HG03521 (cell line): ENCODE results near the gene CST11.
"Not testable (repeated sequence)": the region's sequence is repeated elsewhere in the genome, so short reads cannot be mapped to it uniquely, and the experiment has no call there.

Experiments used
- ATAC-seq: cut with Tn5 transposase; IDR thresholded peaks from one replicate; pipeline ENCODE4 v1.9.1; 2021; ENCODE audit warnings: mild to moderate bottlenecking, moderate library complexity; ENCODE audit not compliant: unreplicated experiment

CST11 gene, protein sequence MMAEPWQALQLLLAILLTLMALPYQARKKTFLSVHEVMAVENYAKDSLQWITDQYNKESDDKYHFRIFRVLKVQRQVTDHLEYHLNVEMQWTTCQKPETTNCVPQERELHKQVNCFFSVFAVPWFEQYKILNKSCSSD

DNA sequence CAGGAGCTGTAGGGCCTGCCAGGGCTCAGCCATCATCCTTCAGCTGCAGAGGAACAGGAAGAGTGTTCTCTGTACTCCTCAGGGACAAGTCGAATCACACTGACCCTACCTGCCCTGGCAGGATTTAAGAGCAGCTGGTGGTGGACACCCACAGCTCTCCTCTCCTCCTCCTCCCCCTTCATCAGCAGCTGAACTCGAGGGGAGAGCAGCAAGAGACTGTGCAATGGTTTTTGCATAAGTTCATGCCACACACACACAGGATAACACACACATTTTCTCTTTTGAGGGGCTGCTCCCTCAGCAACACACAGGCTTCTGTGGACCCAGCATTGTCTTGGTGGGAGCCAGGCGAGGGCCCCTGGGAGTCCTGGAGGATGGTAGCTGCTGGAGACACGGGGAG is at the start of gene CST11:
CST11 (minus strand) TSS at position 101 of the 400 bp plus-strand sequence; CDS start at position 36, 65 bp downstream.
- ATAC-seq = no peak

DNA sequence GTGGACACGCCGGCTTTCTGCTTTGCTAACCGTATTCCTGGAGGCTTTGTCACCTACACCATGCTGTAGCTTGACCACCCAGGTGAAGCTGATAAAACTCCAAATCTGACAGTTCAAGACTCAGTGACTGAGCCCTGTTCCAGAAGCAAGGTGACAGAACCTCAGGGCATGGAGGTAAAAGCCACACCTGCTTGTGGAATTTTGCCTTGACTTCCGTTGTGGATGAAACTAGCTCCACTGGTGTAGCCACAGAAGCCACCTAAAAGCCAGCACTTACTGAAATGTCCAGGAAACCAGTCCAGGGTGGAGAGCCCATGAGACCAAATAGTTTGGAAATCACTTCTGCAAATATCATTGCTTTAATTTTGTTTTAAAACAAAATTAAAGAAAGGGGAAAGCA is 49.2 kb upstream of the CST11 start:
- no peak for ATAC-seq

DNA sequence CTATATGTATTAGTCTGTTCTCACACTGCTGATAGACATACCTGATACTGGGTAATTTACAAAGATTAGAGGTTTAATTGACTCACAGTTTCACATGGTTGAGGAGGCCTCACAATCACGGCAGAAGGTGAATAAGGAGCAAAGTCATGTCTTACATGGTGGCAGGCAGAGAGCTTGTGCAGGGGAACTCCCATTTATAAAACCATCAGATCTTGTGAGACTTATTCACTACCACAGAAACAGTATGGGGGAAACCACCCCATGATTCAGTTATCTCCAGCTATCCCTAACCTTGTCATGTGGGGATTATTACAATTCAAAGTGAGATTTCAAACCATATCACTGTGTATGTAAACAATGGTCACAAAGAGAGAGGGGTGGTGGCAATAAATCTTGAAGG is 44.9 kb upstream of the CST11 start:
- no peak for ATAC-seq

DNA sequence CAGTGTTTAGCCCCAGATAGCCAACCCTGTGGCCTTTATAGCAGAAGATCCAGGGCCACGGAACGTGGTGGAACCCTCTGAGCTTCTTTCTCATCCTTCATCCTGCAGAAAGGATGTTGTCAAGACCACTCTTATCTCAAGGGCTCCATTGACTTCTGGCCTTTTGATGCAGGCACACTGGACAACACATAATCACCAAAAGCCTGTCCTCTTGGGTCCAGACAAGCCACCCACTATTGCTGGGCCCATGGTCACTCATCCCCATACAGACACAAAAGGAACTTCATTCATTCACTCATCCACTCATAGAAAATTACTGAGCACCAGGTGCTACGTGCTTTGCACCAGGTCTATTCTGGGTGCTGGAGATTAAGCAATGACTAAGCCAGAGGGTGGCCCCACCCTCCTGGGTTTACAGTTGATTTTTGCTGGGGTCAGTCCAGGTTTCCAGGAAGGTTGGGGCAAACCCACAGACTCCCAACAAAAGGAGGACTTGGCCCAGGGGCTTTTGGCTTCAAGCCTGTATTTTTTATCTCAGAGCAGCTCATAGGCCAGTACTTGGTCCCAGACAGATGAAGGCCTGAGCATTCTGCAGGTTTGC is 40.6 kb upstream of the CST11 start:
- no peak for ATAC-seq

DNA sequence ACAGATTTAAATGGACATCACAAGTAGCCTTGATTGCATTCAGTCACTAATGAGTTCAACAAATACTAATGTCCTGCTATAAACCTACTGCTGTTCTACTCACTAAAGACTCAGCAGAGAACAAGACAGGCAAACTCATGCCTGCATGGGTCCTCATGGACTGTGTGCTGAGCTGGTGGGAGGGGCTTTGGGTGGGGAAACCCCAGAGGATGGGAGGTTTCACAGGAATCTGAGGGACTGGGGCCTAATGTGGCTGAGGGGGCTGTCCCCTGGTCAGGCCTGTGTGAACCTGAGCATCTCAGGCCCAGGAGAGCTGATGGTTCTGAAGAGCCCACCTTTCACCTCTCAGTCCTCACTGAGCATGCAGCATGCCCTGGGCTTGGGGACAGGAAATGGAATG is 39.6 kb upstream of the CST11 start:
- no peak for ATAC-seq

DNA sequence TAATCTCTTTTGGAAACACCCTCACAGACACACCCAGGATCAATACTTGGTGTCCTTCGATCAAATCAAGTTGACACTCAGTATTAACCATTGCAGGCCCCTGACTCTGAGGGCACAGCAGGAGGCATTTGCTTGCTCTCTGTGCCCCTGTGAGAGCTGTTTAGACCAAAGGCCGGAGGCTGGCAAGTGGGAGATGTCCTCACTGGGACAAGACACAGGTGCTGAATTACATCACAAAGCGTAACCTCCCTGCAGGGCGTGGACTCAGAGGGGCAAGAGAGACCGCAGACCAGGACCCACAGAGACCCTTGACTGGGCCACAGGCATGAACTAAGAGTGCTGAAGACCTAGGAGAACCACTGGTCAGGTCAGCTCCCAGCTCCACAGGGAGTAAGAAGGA is 38.1 kb upstream of the CST11 start, which contains the start of gene CST8:
CST8 (plus strand) TSS at position 301 of the 400 bp plus-strand sequence. CDS start 551 bp downstream, outside the sequence.
- no peak for ATAC-seq

DNA sequence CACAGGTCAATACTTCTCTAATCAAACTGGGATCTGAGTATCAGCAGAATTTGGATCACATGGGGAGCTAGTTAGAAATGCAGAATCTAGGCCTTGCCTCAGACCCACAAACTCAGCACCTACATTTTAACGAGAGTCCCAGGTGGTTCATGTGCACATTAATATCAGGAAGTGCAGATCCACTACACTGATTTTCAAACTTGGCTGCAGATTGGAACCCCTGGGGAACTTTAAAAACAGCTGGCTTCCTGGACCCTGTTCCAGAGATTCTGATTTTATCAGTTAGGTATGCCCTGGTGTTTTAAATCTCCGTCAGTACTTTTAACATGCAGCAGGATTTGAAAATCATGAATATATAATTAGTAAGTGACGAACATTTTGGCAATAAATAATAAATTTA is 36.3 kb upstream of the CST11 start:
- no peak for ATAC-seq

DNA sequence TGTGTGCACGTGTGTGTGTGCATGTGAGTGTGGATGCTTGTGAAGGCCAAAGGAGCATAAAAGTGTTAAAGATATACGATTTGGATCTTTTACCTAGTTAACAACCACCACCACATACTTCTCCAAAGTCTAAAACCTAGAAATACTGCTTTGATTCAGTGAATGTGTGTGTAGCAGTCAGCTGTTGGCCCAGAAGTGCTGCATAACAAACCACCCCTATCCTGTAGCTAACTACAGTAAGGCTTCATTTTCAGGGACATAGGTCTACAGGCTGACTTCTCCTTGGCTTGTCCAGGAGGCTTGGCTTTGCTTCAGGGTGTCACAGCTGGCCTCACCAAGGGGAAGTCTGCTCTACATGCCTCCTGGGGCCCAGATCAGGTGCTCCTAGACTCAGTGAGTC is 35.8 kb upstream of the CST11 start:
- ATAC-seq = no peak

DNA sequence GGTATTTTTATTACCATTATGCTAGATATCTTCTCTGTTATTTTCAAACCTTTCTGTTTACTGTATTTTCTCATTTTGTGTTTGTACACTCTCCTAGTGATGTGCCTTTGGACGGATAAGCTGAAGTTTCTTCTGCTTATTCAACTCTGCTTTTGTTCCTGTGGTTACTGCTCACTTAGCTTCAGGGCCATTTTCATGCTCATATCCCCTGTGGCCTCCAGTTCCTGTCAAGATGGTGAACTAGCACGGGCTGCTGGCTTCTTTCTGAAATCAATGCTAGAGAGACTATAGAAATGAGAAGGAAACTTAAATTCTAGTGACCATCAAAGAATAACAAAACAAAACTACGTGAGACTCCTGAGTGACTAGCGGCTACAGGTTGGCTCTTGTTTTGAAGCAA is 31.4 kb upstream of the CST11 start:
- no peak for ATAC-seq

DNA sequence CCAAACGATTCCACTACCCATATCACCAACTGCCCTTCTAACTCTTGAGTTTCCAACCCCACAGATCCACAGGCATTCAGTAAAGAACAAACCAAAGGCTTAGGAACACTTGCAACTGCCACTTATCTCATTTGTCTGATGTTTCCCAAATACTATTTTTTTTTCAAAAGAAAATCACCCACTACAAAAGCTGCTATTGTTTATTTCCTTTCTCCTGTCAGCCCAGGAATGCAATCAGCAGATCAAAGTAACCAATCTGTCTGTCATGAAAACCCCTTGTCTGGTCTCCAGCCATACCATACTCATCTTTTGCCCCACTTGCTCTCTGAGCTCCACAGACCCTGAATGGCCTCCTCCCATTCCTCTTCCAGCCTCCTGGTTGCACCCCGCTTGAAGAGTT is 29.5 kb upstream of the CST11 start:
- ATAC-seq = no peak

DNA sequence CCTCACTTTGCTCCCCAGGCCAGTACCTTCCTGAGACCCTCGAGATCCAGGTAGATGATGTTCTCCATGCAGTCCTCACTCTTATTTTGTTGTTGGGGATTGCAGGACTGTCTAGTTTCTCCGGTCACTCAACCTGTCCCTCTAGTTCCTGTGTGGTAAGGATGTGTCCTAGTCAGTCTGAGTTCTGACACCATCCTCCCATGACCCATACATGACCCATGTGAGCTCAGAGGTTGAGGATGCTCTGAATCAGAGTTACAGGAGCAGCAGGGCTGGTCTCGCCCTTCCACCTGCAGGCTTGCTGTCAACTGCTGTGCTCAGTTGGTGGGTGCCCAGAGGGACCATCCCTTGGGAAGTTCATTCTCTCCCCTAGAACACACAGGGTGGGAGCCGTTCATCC is 26.4 kb upstream of the CST11 start:
- no peak for ATAC-seq

DNA sequence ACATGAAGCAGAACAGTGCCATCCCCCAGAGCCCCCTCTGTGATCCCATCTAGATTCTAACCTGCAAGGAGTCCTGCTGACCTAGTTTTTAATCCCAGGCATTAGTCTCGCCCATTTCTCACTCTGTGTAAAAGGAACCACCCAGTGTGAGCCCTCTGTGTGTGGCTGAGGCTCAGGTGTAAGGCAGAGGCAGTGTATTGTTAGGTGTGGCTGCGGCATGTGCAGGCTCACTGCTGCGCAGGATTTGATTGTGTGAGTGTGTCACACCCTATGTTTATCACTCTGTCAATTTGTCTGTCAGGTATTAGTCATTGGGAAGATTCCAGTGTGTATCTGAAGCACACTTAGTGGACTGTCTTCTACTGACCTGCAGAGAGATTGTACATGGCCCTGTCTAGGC is 24.5 kb upstream of the CST11 start:
- no peak for ATAC-seq

DNA sequence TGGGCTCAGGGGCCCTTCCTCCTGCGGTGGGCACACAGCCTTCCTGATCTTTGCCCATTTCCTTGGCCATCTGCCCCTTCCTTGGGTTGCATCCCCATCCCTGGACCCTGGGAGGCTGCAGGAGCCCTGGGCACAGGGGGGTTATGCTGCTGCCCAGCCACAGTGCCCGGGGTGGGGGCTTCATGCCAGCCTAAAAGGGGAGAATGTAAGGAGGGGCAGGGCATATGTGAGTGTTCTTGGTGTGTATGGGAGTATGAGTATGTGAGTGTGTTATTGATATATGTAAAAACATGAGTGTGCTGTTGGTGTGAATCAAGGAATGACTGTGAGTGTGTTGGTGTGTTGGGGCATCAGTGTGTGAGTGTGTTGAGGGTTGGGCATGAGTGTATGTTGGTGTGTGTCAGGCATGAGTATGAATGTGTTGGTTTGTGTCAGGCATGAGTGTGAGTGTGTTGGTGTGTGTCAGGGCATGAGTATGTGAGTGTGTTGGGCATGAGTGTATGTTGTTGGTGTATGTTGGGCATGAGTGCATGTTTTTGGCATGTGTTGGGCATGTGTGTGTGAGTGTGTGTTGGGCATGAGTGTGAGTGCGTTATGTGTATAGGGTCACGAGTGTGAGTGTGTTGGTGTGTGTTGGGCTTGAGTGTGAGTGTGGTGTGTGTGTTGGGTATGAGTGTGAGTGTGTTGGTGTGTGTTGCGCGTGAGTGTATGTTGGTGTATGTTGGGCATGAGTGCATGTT is 23.5 kb upstream of the CST11 start:
- no peak for ATAC-seq

DNA sequence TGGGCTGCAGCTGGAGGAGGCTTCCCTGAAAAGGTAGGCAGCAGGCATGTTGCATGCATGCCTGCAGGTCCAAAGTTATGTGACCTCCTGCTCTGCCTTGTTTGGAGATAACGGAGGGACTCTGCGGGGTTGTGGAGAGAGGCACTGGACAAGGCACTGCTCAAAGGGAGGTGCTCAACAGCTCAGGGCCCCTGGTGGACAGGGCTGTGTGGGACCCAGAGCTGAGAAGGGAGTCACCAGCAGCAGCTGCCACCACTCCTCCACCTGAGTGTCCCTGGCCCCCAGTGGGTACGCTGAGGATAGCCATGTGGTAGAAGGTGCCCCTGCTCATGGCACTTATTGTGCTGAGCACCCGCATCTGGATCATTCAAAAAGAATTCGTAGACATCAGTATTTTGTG is 22.7 kb upstream of the CST11 start:
- no peak for ATAC-seq

DNA sequence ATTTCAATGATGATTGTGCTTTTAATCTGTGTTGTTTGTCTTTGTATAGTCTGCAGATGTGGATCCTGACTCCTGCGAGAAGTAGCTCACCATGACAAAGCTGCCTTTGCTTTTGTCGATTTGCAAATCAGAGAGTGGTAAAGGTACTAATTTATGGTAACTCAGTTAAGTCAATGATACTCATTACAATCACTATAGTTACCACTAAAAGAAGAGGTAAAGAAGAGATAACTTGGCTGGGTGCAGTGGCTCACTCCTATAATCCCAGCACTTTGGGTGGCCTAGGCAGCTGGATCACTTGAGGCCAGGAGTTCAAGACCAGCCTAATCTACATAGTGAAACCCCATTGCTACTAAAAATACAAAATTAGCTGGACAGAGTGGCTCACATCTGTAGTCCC is 20.6 kb upstream of the CST11 start:
- not testable (repeated sequence) for ATAC-seq

DNA sequence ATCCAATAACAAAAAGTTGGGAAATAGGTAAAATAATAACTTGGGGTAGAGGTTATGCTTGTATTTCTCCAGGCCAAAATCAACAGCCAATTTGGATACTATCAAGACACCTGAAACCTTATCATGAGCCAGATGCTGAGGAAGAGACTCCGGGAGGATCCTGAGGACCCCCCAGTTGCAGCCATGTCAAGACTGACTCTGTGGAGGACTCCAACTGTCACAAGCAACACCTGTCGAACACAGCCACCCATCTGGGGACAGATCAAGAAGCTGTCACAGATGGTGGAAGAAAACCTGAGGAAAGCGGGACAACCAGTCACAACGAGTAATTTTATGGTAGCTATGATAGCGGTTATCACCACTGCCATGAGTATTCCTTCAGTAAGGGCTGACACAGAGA is 19.6 kb upstream of the CST11 start:
- not testable (repeated sequence) for ATAC-seq

DNA sequence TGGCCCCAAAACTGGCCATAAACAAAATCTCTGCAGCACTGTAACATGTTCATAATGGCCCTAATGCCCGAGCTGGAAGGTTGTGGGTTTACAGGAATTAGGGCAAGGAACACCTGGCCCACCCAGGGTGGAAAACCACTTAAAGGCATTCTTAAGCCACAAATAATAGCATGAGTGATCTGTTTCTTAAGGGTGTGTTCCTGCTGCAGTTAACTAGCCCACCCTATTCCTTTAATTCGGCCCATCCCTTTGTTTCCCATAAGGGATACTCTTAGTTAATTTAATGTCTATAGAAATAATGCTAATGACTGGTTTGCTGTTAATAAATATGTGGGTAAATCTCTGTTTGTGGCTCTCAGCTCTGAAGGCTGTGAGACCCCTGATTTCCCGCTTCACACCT is 14.3 kb upstream of the CST11 start:
- not testable (repeated sequence) for ATAC-seq

DNA sequence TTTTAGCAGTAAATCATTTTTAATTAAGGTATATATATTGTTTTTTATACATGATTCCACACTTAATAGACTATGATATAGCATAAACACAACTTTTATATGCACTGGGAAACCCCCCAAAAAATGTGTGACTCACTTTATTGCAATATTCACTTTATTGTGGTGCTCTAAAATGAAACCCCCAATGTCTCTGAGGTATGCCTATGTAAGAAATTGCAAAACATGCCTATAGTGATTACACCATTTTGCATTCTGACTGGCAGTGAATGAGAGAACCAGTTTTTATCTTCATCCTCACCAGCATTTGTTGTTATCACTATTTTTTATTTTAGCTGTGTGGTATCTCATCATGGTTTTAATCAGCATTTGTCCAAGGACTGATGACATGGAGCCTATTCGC is 8.5 kb upstream of the CST11 start:
- no peak for ATAC-seq

DNA sequence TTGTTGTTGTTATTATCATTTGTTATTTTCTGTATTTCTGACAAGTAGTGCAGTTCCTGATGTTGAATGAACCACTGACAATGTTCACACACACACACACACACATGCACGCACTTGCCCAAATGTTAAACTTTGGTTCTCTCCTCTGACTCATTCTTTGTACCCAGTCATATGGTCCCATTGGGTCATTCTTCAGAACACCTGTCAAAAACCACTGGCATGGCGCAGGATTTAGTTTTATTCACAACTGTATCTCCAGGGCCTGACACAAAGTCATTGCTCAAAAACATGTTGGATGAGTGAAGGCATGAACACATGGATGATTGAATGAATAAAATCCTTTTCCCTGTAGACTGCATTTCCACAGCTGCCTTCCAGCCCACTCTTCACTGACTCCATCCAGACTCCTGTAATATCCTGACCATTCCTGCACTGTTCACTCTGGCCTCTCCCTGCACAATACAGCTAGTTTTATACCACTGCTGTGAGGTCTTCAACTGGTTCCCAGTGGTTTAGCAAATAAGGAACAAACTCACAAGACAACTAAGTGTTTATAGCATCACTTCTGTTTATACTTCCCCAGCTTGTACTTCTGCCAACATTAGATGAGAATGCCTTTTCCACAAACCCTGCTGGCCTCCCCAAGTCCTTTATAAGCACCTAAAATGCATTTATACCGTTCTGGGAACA is 6.9 kb upstream of the CST11 start:
- ATAC-seq = no peak

DNA sequence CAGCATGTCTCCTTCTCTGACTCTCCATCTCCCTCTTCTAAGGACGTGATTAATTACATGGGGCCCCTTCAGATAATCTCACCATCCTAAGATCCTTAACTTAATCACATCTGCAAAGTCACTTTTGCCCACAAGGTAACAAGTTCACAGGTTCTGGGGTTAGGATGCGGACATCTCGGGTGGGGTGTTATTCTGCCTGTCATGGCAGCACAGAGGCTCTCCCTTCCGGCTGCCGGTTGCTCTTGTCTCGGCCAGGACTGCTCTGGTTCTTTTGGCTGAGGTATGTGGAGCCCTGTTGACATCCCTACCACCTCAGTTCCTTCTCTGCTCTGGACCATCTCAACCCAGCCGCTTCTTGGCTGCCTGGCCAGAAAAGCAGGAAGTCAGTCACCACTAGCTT is 4.2 kb upstream of the CST11 start:
- no peak for ATAC-seq

DNA sequence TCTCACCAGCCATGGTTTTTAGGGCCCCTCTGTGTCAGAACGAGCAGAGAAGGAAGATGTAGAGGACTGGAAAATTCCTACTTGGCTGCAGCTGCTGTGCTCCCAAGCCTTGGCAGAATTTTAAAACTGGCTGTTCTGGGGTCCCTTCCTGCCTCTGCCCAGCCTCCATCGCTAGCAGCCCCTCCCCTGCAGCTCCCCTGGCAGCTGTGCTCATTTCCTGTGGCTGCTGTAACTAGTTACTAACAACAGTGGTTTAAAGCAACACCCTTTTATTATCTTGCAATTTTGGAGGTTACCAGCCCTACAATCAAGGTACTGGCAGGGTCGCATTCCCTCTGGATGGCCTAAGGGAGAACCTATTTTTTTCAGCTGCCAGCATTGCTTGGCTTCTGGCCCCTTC is 3.7 kb upstream of the CST11 start:
- ATAC-seq = no peak

DNA sequence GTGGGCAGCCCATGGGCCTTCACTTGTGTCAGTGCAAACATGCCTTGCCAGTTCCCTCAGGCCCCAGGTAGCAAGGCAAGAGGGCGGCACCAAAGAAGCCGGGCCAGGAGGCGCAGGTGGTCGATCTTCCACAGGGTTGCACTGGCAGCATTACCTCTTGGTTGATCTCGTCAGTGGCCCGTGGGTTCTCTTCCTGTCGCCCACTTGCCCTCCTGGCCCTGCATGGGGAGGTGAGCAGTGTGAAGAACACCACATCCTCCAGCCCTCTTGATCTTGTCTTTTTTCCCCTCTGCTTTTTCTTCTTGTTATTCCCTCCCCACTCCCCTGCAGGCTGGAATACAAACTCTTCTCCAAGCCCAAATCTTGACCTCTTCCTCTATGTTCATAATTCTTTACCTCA is 3.0 kb upstream of the CST11 start:
- ATAC-seq = no peak
